Measurements from ENCODE around the gene ATG101. TPM values are rescaled to one million over a fixed set of nuclear protein-coding genes. Genes with fewer than 3 reads are reported as not detected.

The ATG101 gene
- total and polyA plus RNA-seq, 9 of the 15 experiments (the other 6 are each of a cell fraction or from before 2014, with no cell fraction given): 2.9 to 52.4 (median 29.7) TPM

DNA sequence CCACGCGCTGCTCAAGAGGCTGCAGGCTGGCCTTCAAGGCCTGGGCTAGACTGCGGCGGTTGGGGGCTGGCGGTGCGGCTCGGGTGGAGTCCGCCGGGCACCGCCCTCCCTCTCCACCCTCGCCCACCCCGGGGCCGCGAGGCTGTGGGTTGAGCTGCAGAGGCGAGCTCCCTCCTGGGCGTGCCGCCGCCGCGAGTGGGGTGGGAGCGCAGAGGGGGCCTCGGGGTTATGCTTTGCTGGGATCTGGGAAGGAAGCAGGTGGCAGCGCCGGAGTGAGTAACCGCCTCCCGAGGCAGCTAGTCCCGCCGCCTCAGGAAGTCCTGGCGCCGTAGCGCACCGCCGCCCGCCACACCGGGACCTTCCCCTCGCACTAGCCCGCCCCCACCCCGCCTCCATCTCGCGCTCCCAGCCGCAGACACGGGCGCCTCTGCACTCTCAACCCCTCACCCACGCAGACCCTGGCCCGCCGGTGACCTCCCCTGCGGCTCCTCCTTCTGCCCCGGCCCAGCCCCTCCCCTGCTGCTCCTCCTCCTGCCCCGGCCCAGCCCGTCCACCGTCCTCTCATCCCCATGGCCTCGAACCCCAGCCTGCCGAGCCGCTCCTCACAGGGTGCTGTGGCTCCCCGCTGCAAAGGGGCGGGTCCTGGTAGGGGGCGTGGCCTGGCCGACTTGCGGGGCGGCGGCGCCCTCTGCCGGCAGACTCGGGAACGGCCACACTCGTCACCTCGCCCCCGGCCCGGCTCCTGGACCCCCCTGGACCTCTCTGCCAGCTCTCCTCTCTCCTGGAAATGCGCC lies 46.4 kb upstream of the ATG101 start (continued):
- 0 out of 2 replicates have a peak, but pooled peaks have one; percentile 18 for TF ChIP-seq NKRF (IDR thresholded peaks at IDR 0.05; ENCODE audit: borderline replicate concordance)
- TF ChIP-seq HINFP (tag; conservative IDR thresholded peaks at IDR 0.05; ENCODE audit: low read depth): no peak
- TF ChIP-seq ZNF134 (CRISPR knock-in tag; conservative IDR thresholded peaks at IDR 0.05): peak; percentile 65
- peak; percentile 56; the same call in 1 of the 2 replicates for TF ChIP-seq ZBTB9 (CRISPR knock-in tag; IDR thresholded peaks at IDR 0.05)
- TF ChIP-seq ESRRA (IDR thresholded peaks at IDR 0.05; ENCODE audit: borderline replicate concordance, low read depth): 0 out of 2 replicates have a peak, but pooled peaks have one; percentile 27
- TF ChIP-seq E2F4 (CRISPR knock-in tag; IDR thresholded peaks at IDR 0.05; ENCODE audit: low read depth): no peak
- TF ChIP-seq YY1 (IDR thresholded peaks at IDR 0.05; ENCODE audit: borderline replicate concordance in 1 of 3, control insufficient read depth in 1 of 3, extremely low read depth in 1 of 3, insufficient read depth in 3 of 3, insufficient read length in 1 of 3, insufficient replicate concordance in 2 of 3, low read depth in 1 of 3, low read length in 2 of 3): peak in 1 of 3 experiments; percentile 50
- peak; percentile 70; the same call in 1 of the 2 replicates for TF ChIP-seq CBX1 (IDR thresholded peaks at IDR 0.05; ENCODE audit: low read depth)
- peak; percentile 23 for TF ChIP-seq PHF20 (IDR thresholded peaks at IDR 0.05; ENCODE audit: partially characterized antibody)
- TF ChIP-seq BRCA1 (IDR thresholded peaks at IDR 0.05): no peak
- TF ChIP-seq BRCA1 (CRISPR knock-in tag; IDR thresholded peaks at IDR 0.05): 0 out of 2 replicates have a peak, but pooled peaks have one; percentile 53
- TF ChIP-seq, protein P1, sequence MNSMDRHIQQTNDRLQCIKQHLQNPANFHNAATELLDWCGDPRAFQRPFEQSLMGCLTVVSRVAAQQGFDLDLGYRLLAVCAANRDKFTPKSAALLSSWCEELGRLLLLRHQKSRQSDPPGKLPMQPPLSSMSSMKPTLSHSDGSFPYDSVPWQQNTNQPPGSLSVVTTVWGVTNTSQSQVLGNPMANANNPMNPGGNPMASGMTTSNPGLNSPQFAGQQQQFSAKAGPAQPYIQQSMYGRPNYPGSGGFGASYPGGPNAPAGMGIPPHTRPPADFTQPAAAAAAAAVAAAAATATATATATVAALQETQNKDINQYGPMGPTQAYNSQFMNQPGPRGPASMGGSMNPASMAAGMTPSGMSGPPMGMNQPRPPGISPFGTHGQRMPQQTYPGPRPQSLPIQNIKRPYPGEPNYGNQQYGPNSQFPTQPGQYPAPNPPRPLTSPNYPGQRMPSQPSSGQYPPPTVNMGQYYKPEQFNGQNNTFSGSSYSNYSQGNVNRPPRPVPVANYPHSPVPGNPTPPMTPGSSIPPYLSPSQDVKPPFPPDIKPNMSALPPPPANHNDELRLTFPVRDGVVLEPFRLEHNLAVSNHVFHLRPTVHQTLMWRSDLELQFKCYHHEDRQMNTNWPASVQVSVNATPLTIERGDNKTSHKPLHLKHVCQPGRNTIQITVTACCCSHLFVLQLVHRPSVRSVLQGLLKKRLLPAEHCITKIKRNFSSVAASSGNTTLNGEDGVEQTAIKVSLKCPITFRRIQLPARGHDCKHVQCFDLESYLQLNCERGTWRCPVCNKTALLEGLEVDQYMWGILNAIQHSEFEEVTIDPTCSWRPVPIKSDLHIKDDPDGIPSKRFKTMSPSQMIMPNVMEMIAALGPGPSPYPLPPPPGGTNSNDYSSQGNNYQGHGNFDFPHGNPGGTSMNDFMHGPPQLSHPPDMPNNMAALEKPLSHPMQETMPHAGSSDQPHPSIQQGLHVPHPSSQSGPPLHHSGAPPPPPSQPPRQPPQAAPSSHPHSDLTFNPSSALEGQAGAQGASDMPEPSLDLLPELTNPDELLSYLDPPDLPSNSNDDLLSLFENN (IDR thresholded peaks at IDR 0.05; ENCODE audit: low read depth in 2 of 2, low read length in 2 of 2): 0 out of 4 replicates have a peak, but pooled peaks of 1 of the 2 experiments have one; percentile 18
- no peak for TF ChIP-seq SNIP1 (IDR thresholded peaks at IDR 0.05; ENCODE audit: low read depth)
- TF ChIP-seq SIN3B (IDR thresholded peaks at IDR 0.05; ENCODE audit: low read depth): no peak

All from K562 (cell line).